Adrenal gland (tissue), 12 donors: ENCODE data around the gene PAQR9. TPM values are rescaled to one million over a fixed set of nuclear protein-coding genes. Genes with fewer than 3 reads are reported as not detected.

Source experiments
- DNase-seq, 7 donors: peaks; one replicate each; pipeline ENCODE4 v3.0.0-alpha.2; 2019 to 2020
- H3K27ac ChIP-seq, 5 donors: fragments of 200-600 bp; sonication (generic) in 4 of 5; 1 replicate in 3 of 5; 2 replicates in 2 of 5; pipeline versions ENCODE4 v1.5.1 to v1.8.0; 2016 to 2020; ENCODE audit warnings: mild to moderate bottlenecking in 1 of 5
- H3K27me3 ChIP-seq: fragments of 200-600 bp; 2 replicates; pipeline ENCODE4 v1.8.0; 2021
- H3K36me3 ChIP-seq, 2 donors: fragments of 200-600 bp; replicated peaks in 1 of 2; 1 replicate in 1 of 2; 2 replicates in 1 of 2; pipeline versions ENCODE4 v1.5.1 to v1.8.0; 2018 to 2022
- H3K4me1 ChIP-seq, 2 donors: fragments of 200-600 bp; replicated peaks in 1 of 2; 1 replicate in 1 of 2; 2 replicates in 1 of 2; pipeline versions ENCODE4 v1.5.1 to v1.8.0; 2018 to 2021
- H3K4me3 ChIP-seq, 4 donors: fragments of 200-600 bp; sonication (generic) in 3 of 4; one replicate each; pipeline ENCODE4 v1.5.1; 2016 to 2018
- H3K9me3 ChIP-seq, 3 donors: fragments of 200-600 bp; sonication (generic) in 1 of 3; replicated peaks in 1 of 3; 1 replicate in 2 of 3; 2 replicates in 1 of 3; pipeline versions ENCODE4 v1.5.1 to v1.8.0; 2016 to 2021
- CTCF ChIP-seq, 6 experiments: fragments of 450-650 bp in 4 of 6; fragments of 200-600 bp in 2 of 6; sonication (generic) in 1 of 6; IDR thresholded peaks; 1 replicate in 5 of 6; 2 replicates in 1 of 6; pipeline versions ENCODE4 v1.5.1 to v1.8.0; 2016 to 2021; ENCODE audit warnings: antibody characterized with exemption in 6 of 6, mild to moderate bottlenecking in 2 of 6, moderate library complexity in 1 of 6
- POLR2A ChIP-seq, 2 donors: fragments of 450-650 bp; IDR thresholded peaks; one replicate each; pipeline ENCODE4 v1.6.1; 2017; ENCODE audit warnings: antibody characterized with exemption in 2 of 2, mild to moderate bottlenecking in 2 of 2, moderate library complexity in 1 of 2
- WGBS, 4 donors: extraction: QIAGEN DNeasy Blood & Tissue Kit in 2 of 4; methylation state at CpG; one replicate each; pipeline versions ENCODE4 v1.1.5 to v1.1.7; 2013 to 2017; 5-methylcytosine and 5-hydroxymethylcytosine counted together
- intact Hi-C, 2 donors: fragments of 100-400 bp; cut with DNase I; formaldehyde crosslinking; loops; one replicate each; pipeline versions ENCODE4 v1.14.1 to v1.15.0; 2022 to 2023
- polyA plus RNA-seq, 3 donors: library from polyadenylated mRNA; stranded (reverse); fragments of 200-250 nt in 2 of 3; fragments of 350-450 nt in 1 of 3; fragmentation: Illumina TruSeq in 1 of 3; extraction: RNeasy Lipid Tissue Mini Kit (QIAGEN cat#74804) in 1 of 3; gene quantifications; one replicate each; pipeline ENCODE4 v1.2.3, GENCODE V29; 2013 to 2014
- total RNA-seq, 9 donors: library from RNA; depleted of rRNA in 4 of 9; stranded (reverse); fragments of >200 nt in 4 of 9; fragments of 120-200 nt in 1 of 9; fragmentation: NEBNext Ultra II Directional in 1 of 9; extraction: Animal tissue kit (Norgen Biotek cat#: 25700) in 1 of 9; gene quantifications; one replicate each; pipeline versions ENCODE4 v1.1.0 to v1.2.4, GENCODE V29; 2013 to 2023
- donor health status: healthy with polysubstance abuse.
- donor health status: Bipolar disorder and iron deficiency.
- donor health status: DM: yes; HTN: yes; CAD: no.
- donor health status: DM: no; HTN: no; CAD: no.
- donor health status: DM: no; HTN: no; CAD: no.
- donor health status: DM: yes; HTN: yes; CAD: no.

PAQR9 gene
- total and polyA plus RNA-seq, 12 donors: 0.13 to 3.7 (median 0.20) TPM; not detected in 6

- H3K4me1 ChIP-seq: peaks cover 10 to 30% of the 10 kb centered on the region in 2 donors
- intact Hi-C loops: no loop called here
- no peak for DNase-seq
Measured at GRCh38 chr3:143004823-143005222, 41.3 kb upstream of the PAQR9 start.

GRCh38 chr3:143002727-143003126, 39.3 kb upstream of the PAQR9 start:
- intact Hi-C loops: no loop called here

More at GRCh38 chr3:143004823-143005222, 41.3 kb upstream of the PAQR9 start:
- Histone ChIP-seq H3K4me3 (no peak overlapping the region), H3K27me3 (no peaks in the 10 kb centered on the region), H3K27ac (no peak overlapping the region), H3K36me3 (no peaks in the 10 kb centered on the region), H3K9me3 (no peaks in the 10 kb centered on the region)
- TF ChIP-seq POLR2A (IDR thresholded peaks at IDR 0.05) (no peak), CTCF (IDR thresholded peaks at IDR 0.05) (no peak)
- 75 to 83% (median 78%) methylated on average over 2 of the region's 2 CpGs for WGBS, 4 donors

GRCh38 chr3:143002083-143002712, 38.7 kb upstream of the PAQR9 start:
- H3K4me3 ChIP-seq: peak overlapping the region; percentile 74 to 92 (median 77)
- H3K4me1 ChIP-seq: peaks cover 10 to 30% of the 10 kb centered on the region in 2 donors
- no peaks in the 10 kb centered on the region for H3K9me3 ChIP-seq
- TF ChIP-seq POLR2A (IDR thresholded peaks at IDR 0.05): no peak
- no peak for TF ChIP-seq CTCF (IDR thresholded peaks at IDR 0.05)
- no peaks in the 10 kb centered on the region for H3K36me3 ChIP-seq
- H3K27me3 ChIP-seq: no peaks in the 10 kb centered on the region
- intact Hi-C loops: no loop called here
- no peak for DNase-seq
- 0 to 1% (median 1%) methylated on average over 19 of the region's 19 CpGs for WGBS, 4 donors
- peak overlapping the region in 4 of 5 donors; percentile 87 to 95 (median 90) for H3K27ac ChIP-seq

More at GRCh38 chr3:143002727-143003126, 39.3 kb upstream of the PAQR9 start:
- Histone ChIP-seq H3K27ac (no peak overlapping the region), H3K27me3 (no peaks in the 10 kb centered on the region), H3K9me3 (no peaks in the 10 kb centered on the region), H3K4me1 (peaks cover 10 to 30% of the 10 kb centered on the region in 2 donors), H3K36me3 (no peaks in the 10 kb centered on the region), H3K4me3 (peak overlapping the region in 1 of 4 donors; percentile 78)
- 4 to 6% (median 5%) methylated on average over 9 of the region's 9 CpGs for WGBS, 4 donors
- TF ChIP-seq CTCF (IDR thresholded peaks at IDR 0.05): no peak
- TF ChIP-seq POLR2A (IDR thresholded peaks at IDR 0.05): no peak
- DNase-seq: no peak

- peak within 1 kb of the TSS; percentile 74 to 92 (median 77) for H3K4me3 ChIP-seq
- peaks cover 10 to 30% of the 10 kb centered on the region in 2 donors for H3K4me1 ChIP-seq
- H3K9me3 ChIP-seq: no peaks in the 10 kb centered on the region
- 0 to 2% (median 0%) methylated on average over 20 to 55 of the region's 55 CpGs for WGBS, 4 donors
- TF ChIP-seq CTCF (IDR thresholded peaks at IDR 0.05) (peak in 5 of 6 experiments; percentile 5 to 39 (median 14)), POLR2A (IDR thresholded peaks at IDR 0.05) (peak; percentile 70 to 88)
- no peaks in the 10 kb centered on the region for H3K27me3 ChIP-seq
- peak within 1 kb of the TSS; percentile 61 to 95 (median 87) for H3K27ac ChIP-seq
- peak; percentile 96 to 99 (median 98) for DNase-seq
- intact Hi-C loops: no loop called here
- H3K36me3 ChIP-seq: no peaks in the 10 kb centered on the region
Measured at GRCh38 chr3:143001369-143002082, 38.1 kb upstream of the PAQR9 start, which contains the start of gene U2SURP. Gene U2SURP (plus strand): TSS chr3:143001570. CDS start chr3:143001629, 59 bp downstream.
